Neural progenitor cell (in vitro differentiated cells): ENCODE measurements around the gene TTC27.

Experiments used
- CTCF ChIP-seq: fragments of 200-600 bp; sonication (generic); IDR thresholded peaks from 2 replicates; pipeline ENCODE4 v1.5.1; 2017; ENCODE audit warnings: antibody characterized with exemption, mild to moderate bottlenecking
- EZH2 ChIP-seq: fragments of 200-600 bp; sonication (generic); IDR thresholded peaks from 2 replicates; pipeline ENCODE4 v1.6.1; 2017; ENCODE audit warnings: antibody characterized with exemption, mild to moderate bottlenecking, moderate library complexity
- EZH2phosphoT487 ChIP-seq: fragments of 200-600 bp; sonication (generic); IDR thresholded peaks from 2 replicates; pipeline ENCODE4 v1.6.1; 2017; ENCODE audit warnings: antibody characterized with exemption

GRCh38 chr2:32627441-32627813 lies 423 bp upstream of the TTC27 start:
- TF ChIP-seq EZH2 (no peak), CTCF (peak; percentile 27), EZH2phosphoT487 (no peak)
